ELR (cell line): ENCODE data around the gene ELF3.
"Not testable (repeated sequence)": the region's sequence is repeated elsewhere in the genome, so short reads cannot be mapped to it uniquely, and the experiment has no call there.

Experiments used
- DNase-seq: peaks from one replicate; pipeline ENCODE4 v3.0.0-alpha.2; 2015; ENCODE audit warnings: low read depth

The ELF3 gene

GRCh38 chr1:202010180-202011015, at the start of gene ELF3:
ELF3 (plus strand) TSS chr1:202010587; CDS start chr1:202011137, 550 bp downstream.
- peak; percentile 30 for DNase-seq

DNA sequence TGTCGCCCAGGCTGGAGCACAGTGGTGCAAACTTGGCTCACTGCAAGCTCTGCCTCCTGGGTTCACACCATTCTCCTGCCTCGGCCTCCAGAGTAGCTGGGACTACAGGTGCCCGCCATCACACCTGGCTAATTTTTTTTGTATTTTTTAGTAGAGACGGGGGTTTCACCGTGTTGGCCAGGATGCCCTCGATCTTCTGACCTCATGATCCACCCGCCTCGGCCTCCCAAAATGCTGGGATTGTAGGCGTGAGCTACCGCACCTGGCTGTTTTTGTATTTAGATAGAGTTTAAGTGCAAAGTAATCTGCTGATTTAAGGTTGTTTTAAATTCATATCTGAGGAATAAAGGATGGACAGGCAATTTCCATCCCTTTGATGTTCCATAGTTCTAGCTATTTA, 48.0 kb upstream of the ELF3 start:
- not testable (repeated sequence) for DNase-seq

DNA sequence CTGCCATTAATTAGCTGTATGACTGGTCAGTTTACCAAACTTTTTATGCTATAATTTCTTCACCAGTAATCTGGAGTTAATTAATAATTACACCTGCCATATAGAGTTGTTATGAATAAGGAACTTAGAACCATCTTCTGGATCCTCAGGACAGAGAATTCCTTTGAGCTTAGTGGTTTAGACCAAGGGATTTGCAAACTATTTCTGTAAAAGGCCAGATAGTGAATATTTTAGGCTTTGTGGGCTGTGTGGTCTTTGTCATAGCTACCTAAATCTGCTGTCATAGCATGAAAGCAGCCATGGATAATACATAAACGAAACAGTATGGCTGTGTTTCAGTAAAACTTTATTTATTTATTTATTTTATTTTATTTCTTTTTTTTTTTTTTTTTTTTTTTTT, 46.1 kb upstream of the ELF3 start:
- peak; percentile 44 for DNase-seq

DNA sequence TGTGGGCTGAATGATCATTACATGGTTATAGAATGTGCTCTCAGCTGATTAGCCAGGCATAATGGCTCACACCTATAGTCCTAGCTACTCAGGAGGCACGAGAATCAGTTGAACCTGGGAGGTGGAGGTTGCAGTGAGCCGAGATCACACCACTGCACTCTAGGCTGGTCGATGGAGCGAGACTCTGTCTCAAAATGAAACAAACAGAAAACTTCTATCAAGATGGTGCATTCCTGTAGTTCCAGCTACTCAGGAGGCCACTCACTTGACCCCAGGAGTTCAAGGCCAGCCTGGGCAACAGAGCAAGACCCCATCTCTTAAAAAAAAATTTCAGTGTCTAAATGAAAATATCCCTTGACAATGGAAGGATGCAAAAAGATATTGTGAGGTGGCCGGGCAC, 44.2 kb upstream of the ELF3 start:
- DNase-seq, result no peak

GRCh38 chr1:201968202-201968925, 42.0 kb upstream of the ELF3 start:
- no peak for DNase-seq

GRCh38 chr1:201970334-201971159, 39.8 kb upstream of the ELF3 start:
- peak; percentile 56 for DNase-seq

DNA sequence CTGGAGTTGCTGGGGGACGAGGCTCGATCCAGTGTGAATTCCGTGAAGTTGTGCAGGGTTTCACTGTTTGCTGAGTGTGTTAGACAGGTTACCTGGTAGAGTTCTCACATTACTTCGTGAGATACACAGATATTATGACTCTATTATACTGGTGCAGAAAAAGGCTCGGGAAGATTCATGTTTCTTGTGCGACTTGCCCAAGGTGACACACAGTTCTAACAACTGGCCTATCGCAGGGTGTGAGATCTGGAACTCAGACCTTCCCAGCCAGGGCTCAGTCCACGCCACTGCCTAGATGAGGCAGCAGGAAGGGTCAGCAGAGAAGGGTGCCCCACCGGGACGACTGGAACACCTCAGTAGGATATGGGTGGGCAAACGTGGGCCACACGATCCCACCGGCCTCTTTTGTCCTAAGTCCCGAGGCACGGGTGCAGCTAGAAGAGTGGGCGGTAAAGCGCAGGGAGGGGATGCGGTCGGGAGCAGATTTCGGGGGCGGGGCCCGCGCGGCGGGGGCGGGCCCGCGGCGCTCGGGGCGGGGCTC, 28.2 kb upstream of the ELF3 start:
- DNase-seq, result no peak

- peak; percentile 91 for DNase-seq
Observed at GRCh38 chr1:201982623-201983379, 27.6 kb upstream of the ELF3 start, which contains the start of gene RNPEP. RNPEP (plus strand) TSS chr1:201982648; CDS start chr1:201982667, 19 bp downstream.

DNA sequence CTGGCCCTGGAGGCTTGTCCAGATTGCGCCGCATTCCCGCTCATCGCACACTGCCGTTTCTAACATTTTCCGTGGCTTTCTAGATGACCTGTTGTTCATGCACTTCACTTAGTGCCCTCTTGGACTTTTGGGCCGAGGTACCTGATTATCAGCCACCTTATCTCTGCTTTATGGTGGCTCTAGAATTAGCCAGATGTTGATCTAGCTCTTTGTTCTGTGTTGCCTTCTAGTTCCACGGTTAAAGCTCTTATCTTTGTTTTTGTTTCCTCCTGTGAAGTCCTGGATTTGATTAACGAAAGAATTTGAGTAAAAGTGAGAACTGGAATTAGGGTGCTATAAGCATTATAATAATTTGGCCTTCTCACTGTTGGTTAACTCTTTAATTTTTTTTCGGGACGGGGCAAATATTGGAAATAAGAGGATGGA, 27.0 kb upstream of the ELF3 start:
- DNase-seq, result no peak

- DNase-seq, result no peak
Observed at GRCh38 chr1:201984446-201984845, 25.9 kb upstream of the ELF3 start.

DNA sequence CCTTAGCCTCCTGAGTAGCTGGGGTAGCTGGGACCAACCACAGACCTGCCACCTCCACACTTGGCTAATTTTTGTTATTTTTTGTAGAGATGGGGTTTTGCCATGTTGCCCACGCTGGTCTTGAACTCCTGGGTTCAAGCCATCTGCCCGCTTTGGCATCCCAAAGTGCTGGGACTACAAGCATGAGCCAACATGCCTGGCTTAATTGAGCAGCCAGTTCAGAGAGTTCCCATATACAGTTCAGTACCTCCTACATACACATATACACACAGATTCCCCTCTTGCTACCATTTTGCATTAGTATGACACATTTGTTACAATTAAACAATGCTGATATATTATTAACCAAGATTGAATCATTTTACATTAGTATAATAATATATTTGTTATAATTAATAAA, 25.0 kb upstream of the ELF3 start:
- no peak for DNase-seq

DNA sequence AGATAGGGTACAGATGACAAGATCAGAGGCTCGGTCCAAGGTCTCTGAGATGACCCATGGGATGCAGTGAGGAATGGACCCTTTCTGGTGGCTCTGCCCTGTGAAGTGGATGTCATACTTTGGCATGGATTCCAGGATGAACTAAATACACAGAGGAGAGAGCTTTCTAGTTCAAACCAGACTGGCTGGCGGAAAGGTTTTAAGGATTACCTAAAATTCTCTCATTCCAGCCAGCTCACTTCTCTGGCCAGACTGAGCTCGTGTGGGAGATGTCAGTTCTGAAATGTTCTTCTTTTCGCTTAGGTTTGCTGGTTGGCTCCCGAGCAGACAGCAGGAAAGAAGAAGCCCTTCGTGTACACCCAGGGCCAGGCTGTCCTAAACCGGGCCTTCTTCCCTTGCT, 21.8 kb upstream of the ELF3 start:
- DNase-seq, result no peak

- no peak for DNase-seq
Observed at GRCh38 chr1:201989354-201990128, 20.8 kb upstream of the ELF3 start.

DNA sequence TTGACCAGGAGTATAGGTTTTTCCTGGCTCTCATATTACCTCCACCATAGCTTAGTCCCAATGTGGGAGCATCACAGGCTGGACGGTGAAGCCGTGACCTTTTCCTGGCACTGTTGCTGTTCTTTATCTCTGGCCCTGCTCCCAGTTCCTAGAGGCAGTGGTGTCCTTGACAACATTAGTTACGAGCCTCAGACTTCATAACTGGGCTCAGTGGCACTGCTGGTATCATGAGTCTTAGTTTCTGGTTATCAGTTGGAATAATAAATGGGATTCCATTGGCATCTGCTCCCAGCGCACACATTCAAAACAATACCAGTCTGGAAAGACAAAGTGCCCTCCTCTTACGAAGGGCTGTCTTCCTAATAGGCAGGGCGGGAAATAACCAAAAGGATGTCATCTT, 20.0 kb upstream of the ELF3 start:
- no peak for DNase-seq

DNA sequence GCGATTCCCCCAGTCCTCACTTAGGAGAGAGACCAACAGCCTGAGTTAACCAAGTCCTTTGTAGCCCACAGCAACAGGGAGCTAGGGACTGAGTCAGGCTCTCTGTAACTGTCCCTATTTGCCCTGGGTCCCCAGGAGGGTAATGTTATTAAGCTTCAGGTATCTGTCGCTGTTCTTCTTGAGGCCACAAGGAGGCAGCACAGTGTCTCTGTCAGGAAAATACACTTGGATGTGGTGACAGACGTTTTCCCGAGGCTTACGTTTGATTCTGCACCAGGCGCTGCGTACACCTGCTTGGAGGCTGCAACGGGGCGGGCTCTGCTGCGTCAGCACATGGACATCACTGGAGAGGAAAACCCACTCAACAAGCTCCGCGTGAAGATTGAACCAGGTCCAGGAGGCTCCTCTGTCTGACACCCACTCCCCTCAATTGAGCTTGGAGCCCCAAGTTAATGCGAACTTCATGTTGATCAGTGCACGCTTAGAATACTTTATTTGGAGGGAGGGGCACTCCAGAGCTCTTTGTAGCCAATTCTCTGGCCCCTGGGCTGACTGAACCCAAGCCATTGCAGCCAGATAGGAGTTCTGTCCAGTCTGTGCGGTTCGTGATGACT, 10.7 kb upstream of the ELF3 start:
- peak; percentile 71 for DNase-seq

GRCh38 chr1:202002507-202002906, 7.9 kb upstream of the ELF3 start:
- no peak for DNase-seq

GRCh38 chr1:202004711-202005110, 5.7 kb upstream of the ELF3 start:
- DNase-seq, result no peak

DNA sequence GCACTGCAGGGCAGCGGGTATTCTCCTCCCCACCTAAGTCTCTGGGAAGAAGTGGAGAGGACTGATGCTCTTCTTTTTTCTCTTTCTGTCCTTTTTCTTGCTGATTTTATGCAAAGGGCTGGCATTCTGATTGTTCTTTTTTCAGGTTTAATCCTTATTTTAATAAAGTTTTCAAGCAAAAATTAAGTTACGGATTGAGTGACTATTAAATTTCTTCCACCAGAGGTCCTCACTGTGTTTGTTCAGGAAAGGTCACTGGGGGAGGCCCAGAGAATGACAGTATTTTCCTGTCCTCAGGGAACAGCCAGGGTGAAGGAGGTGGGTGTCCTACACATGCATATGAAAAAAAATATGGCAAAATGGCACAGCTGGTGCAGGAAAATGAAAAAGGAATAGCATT, 4.4 kb upstream of the ELF3 start:
- DNase-seq, result peak; percentile 57

DNA sequence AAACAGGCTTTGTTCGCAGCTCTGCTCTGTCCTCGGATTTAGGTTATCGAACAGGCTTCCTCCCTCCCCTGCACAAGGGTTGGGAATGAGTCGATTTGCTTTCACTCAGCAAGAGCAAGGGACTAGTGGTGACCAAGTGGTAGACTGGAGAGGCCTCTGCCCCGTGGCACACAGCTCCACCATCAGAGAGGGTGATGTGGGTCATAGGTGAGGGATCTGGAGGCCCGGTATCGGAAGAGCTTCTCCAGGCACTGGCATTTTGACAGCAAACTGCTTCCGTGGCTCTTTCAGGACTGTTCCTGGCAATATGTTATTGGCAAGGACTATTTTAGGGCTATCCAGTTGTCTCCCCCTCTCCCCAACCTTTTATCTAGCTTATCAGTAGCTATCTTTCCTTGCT, 3.1 kb upstream of the ELF3 start:
- DNase-seq, result no peak
